ENCODE measurements around the gene TNFAIP8L3. TPM values are rescaled to one million over a fixed set of nuclear protein-coding genes. Genes with fewer than 3 reads are reported as not detected.

Gene TNFAIP8L3
- total RNA-seq, 2 donors from 2014 or later: 33.3 to 42.0 TPM

GRCh38 chr15:51025454-51025846, 69.3 kb downstream of the TNFAIP8L3 start:
- TF ChIP-seq CTCF (IDR thresholded peaks at IDR 0.05): no peak
- H3K4me3 ChIP-seq: no peak overlapping the region
- no peaks in the 10 kb centered on the region for H3K9me3 ChIP-seq
- DNase-seq (ENCODE audit: low spot score) (no peak), ATAC-seq (ENCODE audit: insufficient number of reproducible peaks, low FRiP score, low read depth) (no peak)
- no peak overlapping the region for H3K27ac ChIP-seq
- H3K27me3 ChIP-seq (replicated peaks; ENCODE audit: insufficient read depth): no peaks in the 10 kb centered on the region
- H3K4me1 ChIP-seq (ENCODE audit: control insufficient read depth in 1 of 2, low read depth in 2 of 2): peaks cover 4 to 21% of the 10 kb centered on the region in 2 donors
- no peaks in the 10 kb centered on the region for H3K36me3 ChIP-seq

GRCh38 chr15:51024735-51025453, 69.8 kb downstream of the TNFAIP8L3 start:
- no peaks in the 10 kb centered on the region for H3K36me3 ChIP-seq
- H3K4me3 ChIP-seq: no peak overlapping the region
- H3K27ac ChIP-seq: peak overlapping the region in 1 of 2 donors; percentile 11
- TF ChIP-seq CTCF (IDR thresholded peaks at IDR 0.05): no peak
- DNase-seq (ENCODE audit: low spot score): no peak
- no peak for ATAC-seq (ENCODE audit: insufficient number of reproducible peaks, low FRiP score, low read depth)
- no peaks in the 10 kb centered on the region for H3K27me3 ChIP-seq (replicated peaks; ENCODE audit: insufficient read depth)
- H3K4me1 ChIP-seq (ENCODE audit: control insufficient read depth in 1 of 2, low read depth in 2 of 2): peaks cover 0 to 16% of the 10 kb centered on the region in 2 donors
- H3K9me3 ChIP-seq: no peaks in the 10 kb centered on the region

- Histone ChIP-seq H3K4me1 (ENCODE audit: control insufficient read depth in 1 of 2, low read depth in 2 of 2) (peaks cover 0 to 14% of the 10 kb centered on the region in 2 donors), H3K27ac (no peak overlapping the region), H3K9me3 (no peaks in the 10 kb centered on the region), H3K36me3 (no peaks in the 10 kb centered on the region), H3K4me3 (no peak overlapping the region), H3K27me3 (replicated peaks; ENCODE audit: insufficient read depth) (no peaks in the 10 kb centered on the region)
- ATAC-seq (ENCODE audit: insufficient number of reproducible peaks, low FRiP score, low read depth) (no peak), DNase-seq (ENCODE audit: low spot score) (no peak)
- no peak for TF ChIP-seq CTCF (IDR thresholded peaks at IDR 0.05)
Measured at GRCh38 chr15:51023499-51023898, 71.2 kb downstream of the TNFAIP8L3 start.

- DNase-seq (ENCODE audit: low spot score): no peak
- Histone ChIP-seq H3K4me1 (ENCODE audit: control insufficient read depth in 1 of 2, low read depth in 2 of 2) (peaks cover 0 to 14% of the 10 kb centered on the region in 2 donors), H3K4me3 (no peak overlapping the region), H3K9me3 (no peaks in the 10 kb centered on the region), H3K36me3 (no peaks in the 10 kb centered on the region), H3K27ac (no peak overlapping the region), H3K27me3 (replicated peaks; ENCODE audit: insufficient read depth) (no peaks in the 10 kb centered on the region)
- no peak for TF ChIP-seq CTCF (IDR thresholded peaks at IDR 0.05)
- no peak for ATAC-seq (ENCODE audit: insufficient number of reproducible peaks, low FRiP score, low read depth)
Measured at GRCh38 chr15:51022206-51022605, 72.5 kb downstream of the TNFAIP8L3 start.

GRCh38 chr15:51016615-51017014, 78.1 kb downstream of the TNFAIP8L3 start:
- DNase-seq (ENCODE audit: low spot score) (no peak), ATAC-seq (ENCODE audit: insufficient number of reproducible peaks, low FRiP score, low read depth) (no peak)
- Histone ChIP-seq H3K36me3 (no peaks in the 10 kb centered on the region), H3K4me1 (ENCODE audit: control insufficient read depth in 1 of 2, low read depth in 2 of 2) (no peaks in the 10 kb centered on the region), H3K27ac (no peak overlapping the region), H3K9me3 (no peaks in the 10 kb centered on the region), H3K27me3 (replicated peaks; ENCODE audit: insufficient read depth) (no peaks in the 10 kb centered on the region), H3K4me3 (no peak overlapping the region)
- no peak for TF ChIP-seq CTCF (IDR thresholded peaks at IDR 0.05)
